ENCODE data around the gene ADGRE3. TPM values are rescaled to one million over a fixed set of nuclear protein-coding genes. Genes with fewer than 3 reads are reported as not detected.

ADGRE3 gene
- total and polyA plus RNA-seq, 2 of the 8 experiments (the other 6 are each of a cell fraction or from before 2014, with no cell fraction given): not detected

GRCh38 chr19:14659874-14660489 lies 14.7 kb downstream of the ADGRE3 start:
- Histone ChIP-seq H2BK15ac (ENCODE audit: low read length) (no peak overlapping the region), H2BK12ac (ENCODE audit: low read depth, low read length) (no peak overlapping the region), H2BK5ac (ENCODE audit: low read depth, low read length) (no peak overlapping the region), H3K79me2 (ENCODE audit: control insufficient read depth in 1 of 2, insufficient read depth in 2 of 2, low read length in 2 of 2) (no peaks in the 10 kb centered on the region), H3K4ac (replicated peaks; ENCODE audit: insufficient read length, low read depth, low read length) (no peak overlapping the region), H3K18ac (ENCODE audit: extremely low read depth, low read length) (no peak overlapping the region), H4K20me1 (replicated peaks in 1 of 2; ENCODE audit: control insufficient read depth in 1 of 2, insufficient read depth in 2 of 2, low read length in 2 of 2) (no peaks in the 10 kb centered on the region), H3K56ac (replicated peaks; ENCODE audit: insufficient read length, low read depth, low read length) (no peak overlapping the region), H4K5ac (ENCODE audit: insufficient read length, low read depth, low read length) (no peak overlapping the region), H2BK20ac (ENCODE audit: low read length) (no peak overlapping the region), H3K23me2 (ENCODE audit: low read depth, low read length) (no peaks in the 10 kb centered on the region; the same call in 1 of the 2 replicates), H3K14ac (ENCODE audit: insufficient read length) (no peak overlapping the region), H2BK120ac (replicated peaks; ENCODE audit: low read depth, low read length) (no peak overlapping the region), H3K4me1 (replicated peaks in 1 of 4; ENCODE audit: control insufficient read depth in 3 of 4, insufficient read depth in 4 of 4, low read length in 3 of 4) (no peaks in the 10 kb centered on the region), H3K4me3 (ENCODE audit: extremely low read depth in 1 of 4, insufficient read depth in 2 of 4, low read depth in 3 of 4, low read length in 4 of 4) (no peak overlapping the region), H3K27ac (ENCODE audit: low read depth, low read length) (no peak overlapping the region), H2AFZ (ENCODE audit: low read length) (no peak overlapping the region), H3K23ac (ENCODE audit: insufficient read length) (no peak overlapping the region), H2AK5ac (ENCODE audit: low read depth, low read length) (no peak overlapping the region), H3K36me3 (ENCODE audit: control insufficient read depth in 2 of 4, insufficient read depth in 4 of 4, low read length in 3 of 4) (no peaks in the 10 kb centered on the region), H3K4me2 (ENCODE audit: insufficient read depth in 1 of 2, low read depth in 2 of 2, low read length in 2 of 2) (no peak overlapping the region), H3K27me3 (replicated peaks in 1 of 4; ENCODE audit: control insufficient read depth in 3 of 4, extremely low read depth in 1 of 4, insufficient read depth in 3 of 4, low read length in 3 of 4) (no peaks in the 10 kb centered on the region), H3K9ac (replicated peaks in 1 of 4; ENCODE audit: extremely low read depth in 1 of 4, low read depth in 3 of 4, low read length in 3 of 4) (no peak overlapping the region), H3K9me3 (ENCODE audit: insufficient read depth in 2 of 2, low read depth in 1 of 2, low read length in 1 of 2) (peaks cover 32 to 54% of the 10 kb centered on the region in 2 experiments), H4K8ac (ENCODE audit: extremely low read depth, insufficient read depth, low read length) (no peak overlapping the region), H3K79me1 (ENCODE audit: low read depth, low read length) (no peaks in the 10 kb centered on the region), H4K91ac (replicated peaks; ENCODE audit: insufficient read length, low read length) (no peak overlapping the region)
- DNase-seq (ENCODE audit: low read depth in 1 of 2, low spot score in 2 of 2) (no peak), FAIRE-seq (no peak)
- 72% methylated on average over 6 of the region's 6 CpGs; no CpG with 5 or more reads in 1 of the 2 experiments for WGBS, 2 experiments (ENCODE audit: extremely low coverage in 1 of 2, insufficient coverage in 1 of 2, insufficient read length in 1 of 2, insufficient replicate concordance in 2 of 2, low coverage in 1 of 2, low lambda C conversion rate in 2 of 2, missing lambda C conversion rate in 1 of 2)
- TF ChIP-seq RBBP5 (IDR thresholded peaks at IDR 0.05; ENCODE audit: borderline replicate concordance, low read depth, low read length) (no peak), TCF12 (IDR thresholded peaks at IDR 0.05; ENCODE audit: low read depth, low read length) (no peak), SAP30 (IDR thresholded peaks at IDR 0.05; ENCODE audit: insufficient read depth, insufficient replicate concordance, low read length) (no peak), PHF8 (conservative IDR thresholded peaks at IDR 0.05; ENCODE audit: low read depth, low read length) (no peak), CEBPB (IDR thresholded peaks at IDR 0.05; ENCODE audit: low read depth, low read length) (no peak), NANOG (IDR thresholded peaks at IDR 0.05; ENCODE audit: insufficient read depth, low read depth, low read length, poor library complexity, severe bottlenecking) (no peak), EP300 (IDR thresholded peaks at IDR 0.05; ENCODE audit: borderline replicate concordance in 1 of 2, low read depth in 2 of 2, low read length in 2 of 2) (no peak)
- TF ChIP-seq, protein P1, sequence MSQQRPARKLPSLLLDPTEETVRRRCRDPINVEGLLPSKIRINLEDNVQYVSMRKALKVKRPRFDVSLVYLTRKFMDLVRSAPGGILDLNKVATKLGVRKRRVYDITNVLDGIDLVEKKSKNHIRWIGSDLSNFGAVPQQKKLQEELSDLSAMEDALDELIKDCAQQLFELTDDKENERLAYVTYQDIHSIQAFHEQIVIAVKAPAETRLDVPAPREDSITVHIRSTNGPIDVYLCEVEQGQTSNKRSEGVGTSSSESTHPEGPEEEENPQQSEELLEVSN (IDR thresholded peaks at IDR 0.05): no peak
- ChIA-PET POLR2A (ENCODE audit: partially characterized antibody) (no interaction called here), CTCF (ENCODE audit: partially characterized antibody) (interaction anchor here (0.6 kb wide), 1 partner anchor 18 kb away, joined by 4 read pairs; no protein-coding TSS in a partner anchor)
